Measurements from ENCODE around the gene ALDH3A2.

ALDH3A2 gene

DNA sequence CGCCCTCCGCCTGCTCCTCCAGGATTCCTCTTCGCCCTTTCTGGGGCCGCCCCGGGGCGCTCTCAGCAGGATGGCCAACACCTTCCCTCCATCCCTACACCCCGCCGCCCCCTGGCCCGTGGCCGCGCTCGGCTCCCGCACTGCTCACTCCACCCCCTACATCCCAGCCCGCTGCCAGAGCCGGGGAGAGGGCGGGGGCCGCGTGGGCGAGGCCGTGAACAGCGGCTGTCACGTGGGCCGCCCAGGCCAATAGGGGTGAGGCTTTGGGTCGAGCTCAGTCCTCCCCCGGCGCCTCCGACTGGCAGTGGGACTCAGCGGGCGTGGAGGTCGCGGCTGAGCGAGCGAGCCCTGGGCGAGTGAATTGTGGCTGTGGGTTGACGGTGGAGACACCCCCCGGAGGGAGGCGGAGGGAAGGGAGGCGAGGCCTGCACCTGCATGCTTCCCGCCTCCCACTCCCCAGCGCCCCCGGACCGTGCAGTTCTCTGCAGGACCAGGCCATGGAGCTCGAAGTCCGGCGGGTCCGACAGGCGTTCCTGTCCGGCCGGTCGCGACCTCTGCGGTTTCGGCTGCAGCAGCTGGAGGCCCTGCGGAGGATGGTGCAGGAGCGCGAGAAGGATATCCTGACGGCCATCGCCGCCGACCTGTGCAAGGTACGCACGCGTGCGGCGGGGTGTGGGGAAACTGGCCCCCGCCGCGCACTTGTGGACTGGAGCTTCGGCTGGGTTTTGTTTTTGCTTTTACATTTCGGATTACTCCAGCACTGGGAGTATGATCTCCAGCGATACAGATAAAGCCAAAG, at the start of gene ALDH3A2:
Gene ALDH3A2, plus strand, starts transcription at position 277 of the 799 bp plus-strand sequence. Its CDS starts 221 bp downstream, at position 498.
- peak; percentile 79 to 85 for DNase-seq (ENCODE audit: low read depth in 2 of 2, low spot score in 1 of 2)

GRCh38 chr17:19610311-19610710, 38.2 kb upstream of the ALDH3A2 start:
- DNase-seq (ENCODE audit: low read depth in 2 of 2, low spot score in 1 of 2): no peak

- no peak for DNase-seq (ENCODE audit: low read depth in 2 of 2, low spot score in 1 of 2)
Measured at GRCh38 chr17:19610879-19611278, 37.7 kb upstream of the ALDH3A2 start.

DNA sequence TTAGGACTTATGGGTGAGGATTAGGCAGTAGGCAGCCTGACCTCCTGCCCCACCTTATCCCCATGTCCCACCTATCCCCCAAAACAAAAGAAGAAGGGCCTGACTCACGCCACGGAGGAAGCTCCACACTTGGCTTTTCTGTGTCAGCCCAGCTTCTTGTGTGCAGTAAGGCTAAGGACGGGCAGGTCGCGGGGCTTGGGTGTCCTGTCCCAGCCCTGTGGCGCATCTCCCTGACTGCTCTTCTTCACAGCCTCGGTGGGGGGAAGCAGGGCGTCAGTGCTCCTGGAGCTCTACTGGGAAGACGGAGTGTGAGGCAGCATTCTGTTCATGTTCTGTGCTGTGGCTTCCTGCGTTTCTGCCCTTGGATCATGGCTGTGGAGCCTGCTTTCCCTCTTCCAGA, 34.6 kb upstream of the ALDH3A2 start:
- DNase-seq (ENCODE audit: low read depth in 2 of 2, low spot score in 1 of 2): no peak

DNA sequence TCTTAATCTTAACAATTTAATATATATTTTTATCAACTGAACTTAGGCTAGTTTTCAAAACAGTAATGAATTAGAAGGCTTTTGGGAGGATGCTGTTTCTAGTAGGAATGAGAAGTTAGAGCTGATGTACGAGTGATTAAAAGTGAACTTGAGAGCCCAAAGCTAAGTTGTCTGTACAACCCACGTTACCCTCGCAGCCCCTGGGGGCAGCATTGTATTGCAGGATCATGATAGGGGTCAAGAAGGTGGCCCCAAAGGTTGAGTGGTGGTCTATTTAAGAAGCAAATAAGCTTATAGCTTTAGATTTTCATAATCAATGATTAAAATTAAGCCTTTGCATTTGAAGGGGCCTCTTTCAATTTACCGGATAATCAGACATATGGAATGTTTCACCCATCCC, 33.7 kb upstream of the ALDH3A2 start:
- no peak for DNase-seq (ENCODE audit: low read depth in 2 of 2, low spot score in 1 of 2)

- no peak for DNase-seq (ENCODE audit: low read depth in 2 of 2, low spot score in 1 of 2)
Measured at GRCh38 chr17:19618015-19618414, 30.5 kb upstream of the ALDH3A2 start.

GRCh38 chr17:19619705-19620325, 28.7 kb upstream of the ALDH3A2 start:
- DNase-seq (ENCODE audit: low read depth in 2 of 2, low spot score in 1 of 2): no peak

GRCh38 chr17:19621697-19622096, 26.9 kb upstream of the ALDH3A2 start:
- no peak for DNase-seq (ENCODE audit: low read depth in 2 of 2, low spot score in 1 of 2)

- no peak for DNase-seq (ENCODE audit: low read depth in 2 of 2, low spot score in 1 of 2)
Measured at GRCh38 chr17:19626079-19626478, 22.5 kb upstream of the ALDH3A2 start.

GRCh38 chr17:19629449-19629848, 19.1 kb upstream of the ALDH3A2 start:
- no peak for DNase-seq (ENCODE audit: low read depth in 2 of 2, low spot score in 1 of 2)

- DNase-seq (ENCODE audit: low read depth in 2 of 2, low spot score in 1 of 2): no peak
Measured at GRCh38 chr17:19630035-19630434, 18.5 kb upstream of the ALDH3A2 start.

- no peak for DNase-seq (ENCODE audit: low read depth in 2 of 2, low spot score in 1 of 2)
Measured at GRCh38 chr17:19630661-19631060, 17.9 kb upstream of the ALDH3A2 start.

- no peak for DNase-seq (ENCODE audit: low read depth in 2 of 2, low spot score in 1 of 2)
Measured at GRCh38 chr17:19631905-19632304, 16.6 kb upstream of the ALDH3A2 start.

DNA sequence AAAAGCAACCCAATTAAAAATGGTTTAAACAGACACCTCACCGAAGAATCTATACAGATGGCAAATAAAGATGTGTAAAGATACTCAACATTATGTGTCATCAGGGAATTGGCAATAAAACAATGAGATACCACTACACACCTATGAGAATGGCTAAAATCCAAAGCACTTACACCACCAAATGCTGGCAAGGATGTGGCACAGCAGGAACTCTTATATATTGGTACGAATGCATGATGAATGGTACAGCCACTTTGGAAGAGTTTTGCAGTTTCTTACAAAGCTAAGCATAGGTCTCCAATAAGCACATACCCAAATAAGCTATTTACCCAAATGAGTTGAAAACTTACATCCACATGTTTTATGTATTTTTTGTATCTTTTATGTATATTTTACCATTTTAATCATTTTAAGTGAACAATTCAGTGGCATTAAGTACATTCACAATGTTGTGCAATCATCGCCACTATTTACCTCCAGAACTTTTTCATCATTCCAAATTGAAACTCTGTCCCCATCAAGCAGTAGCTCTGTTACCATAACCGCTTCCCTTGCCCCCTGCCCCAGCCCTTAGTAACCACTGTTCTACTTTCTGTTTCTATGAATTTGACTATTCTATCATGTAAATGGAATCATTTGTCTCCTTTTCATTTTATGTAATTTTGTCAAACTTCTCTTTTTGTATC, 6.7 kb upstream of the ALDH3A2 start:
- no peak for DNase-seq (ENCODE audit: low read depth in 2 of 2, low spot score in 1 of 2)

DNA sequence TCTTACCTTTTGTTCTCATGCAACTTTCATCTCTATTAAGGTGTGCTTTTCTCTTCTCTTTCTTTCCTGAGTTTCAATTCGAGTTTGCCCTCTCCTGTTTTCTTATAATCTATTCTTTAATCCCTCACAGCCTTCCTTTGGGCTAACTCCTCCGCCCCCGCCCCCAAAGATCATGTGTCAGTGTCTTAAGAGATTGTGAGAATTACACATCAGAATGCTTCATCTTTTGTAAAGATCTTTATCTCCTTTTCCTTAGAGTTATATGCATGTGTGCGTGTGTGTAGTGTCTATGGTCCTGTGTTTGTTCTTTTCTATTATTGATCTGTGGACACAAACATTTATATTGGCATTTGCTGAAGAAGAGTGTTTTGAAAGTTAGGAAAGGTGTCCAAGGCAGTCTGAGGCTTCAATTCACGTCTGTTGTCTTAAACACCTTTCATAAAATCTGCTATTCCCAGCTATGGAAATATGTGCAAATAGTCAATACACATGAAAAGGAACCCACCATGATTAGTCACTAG, 6.1 kb upstream of the ALDH3A2 start:
- DNase-seq (ENCODE audit: low read depth in 2 of 2, low spot score in 1 of 2): no peak

DNA sequence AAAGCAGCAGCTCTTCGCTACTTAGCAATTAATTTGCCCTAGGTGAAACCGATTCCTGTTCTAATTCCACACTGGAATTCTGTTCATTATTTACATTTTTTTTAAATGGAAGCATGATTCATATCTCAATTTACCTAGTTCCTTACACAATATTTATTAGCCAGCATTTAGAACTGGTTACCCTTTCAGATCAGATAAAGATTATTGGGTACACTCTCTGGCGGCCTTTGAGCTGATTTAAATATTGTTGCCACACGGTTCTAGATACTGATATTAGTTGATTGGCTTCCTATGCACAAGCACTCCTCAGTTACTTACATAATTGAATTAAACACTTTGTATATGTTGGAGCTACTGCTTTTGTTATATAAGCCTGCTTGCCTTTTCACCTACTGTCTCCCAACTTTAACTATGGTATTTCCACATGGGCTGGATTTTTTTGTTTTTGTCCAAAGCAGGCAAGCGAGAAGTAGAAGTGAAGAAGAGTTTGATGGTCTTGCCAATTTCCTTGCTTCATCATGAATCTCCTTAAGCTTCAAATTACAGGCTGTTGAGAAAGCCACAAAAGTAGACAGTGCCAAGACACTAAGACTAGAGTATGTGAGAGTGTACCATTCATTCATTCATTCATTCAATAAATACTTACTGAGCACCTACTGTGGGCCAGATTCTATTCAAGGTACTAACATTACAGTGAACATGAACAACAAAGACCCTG, 3.9 kb upstream of the ALDH3A2 start:
- DNase-seq (ENCODE audit: low read depth in 2 of 2, low spot score in 1 of 2): no peak

GRCh38 chr17:19645734-19646201, 2.8 kb upstream of the ALDH3A2 start:
- DNase-seq (ENCODE audit: low read depth in 2 of 2, low spot score in 1 of 2): peak in 1 of 2 donors; percentile 23

- no peak for DNase-seq (ENCODE audit: low read depth in 2 of 2, low spot score in 1 of 2)
Measured at GRCh38 chr17:19646788-19647696, 1.5 kb upstream of the ALDH3A2 start.

GRCh38 chr17:19647697-19648474, 665 bp upstream of the ALDH3A2 start:
- DNase-seq (ENCODE audit: low read depth in 2 of 2, low spot score in 1 of 2): peak in 1 of 2 donors; percentile 5

DNA sequence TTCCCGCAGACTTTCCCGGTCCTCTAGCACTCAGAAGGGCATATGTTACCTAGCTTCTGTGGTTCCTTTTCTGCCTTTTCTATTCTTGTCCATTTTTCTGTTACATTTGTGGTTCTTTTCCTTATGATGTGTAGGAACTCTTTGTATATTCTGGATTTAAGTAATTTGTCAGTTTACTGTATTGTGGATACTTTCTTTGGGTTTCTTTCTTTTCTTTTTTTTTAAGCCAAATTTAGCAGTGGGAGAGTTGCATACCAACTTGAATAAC, 657 bp downstream of the ALDH3A2 start:
- DNase-seq (ENCODE audit: low read depth in 2 of 2, low spot score in 1 of 2): no peak
